Ovary (tissue), 3 donors: ENCODE data around the gene TCERG1L.

Experiments
- CTCF ChIP-seq, 3 donors: fragments of 450-650 bp in 2 of 3; fragments of 200-600 bp in 1 of 3; IDR thresholded peaks; one replicate each; pipeline versions ENCODE4 v1.5.1 to v1.8.0; 2016 to 2022; ENCODE audit warnings: antibody characterized with exemption in 3 of 3, mild to moderate bottlenecking in 1 of 3
- EP300 ChIP-seq: sonication (generic); formaldehyde crosslinking; IDR thresholded peaks from one replicate; pipeline ENCODE4 v1.6.1; 2017; ENCODE audit warnings: antibody characterized with exemption
- POLR2A ChIP-seq: fragments of 450-650 bp; IDR thresholded peaks from one replicate; pipeline ENCODE4 v1.6.1; 2017; ENCODE audit warnings: antibody characterized with exemption, mild to moderate bottlenecking, moderate library complexity
- donor health status: DM: no; HTN: no; CAD: no.

GRCh38 chr10:131155876-131156230 is 155.7 kb downstream of the TCERG1L start:
- TF ChIP-seq CTCF (IDR thresholded peaks at IDR 0.05) (no peak), POLR2A (no peak), EP300 (no peak)
